ENCODE results near the gene BTN1A1. TPM values are rescaled to one million over a fixed set of nuclear protein-coding genes. Genes with fewer than 3 reads are reported as not detected.

Gene BTN1A1
- total RNA-seq, 1 donor from 2014 or later: 0.36 TPM

GRCh38 chr6:26465776-26466175, 34.3 kb upstream of the BTN1A1 start:
- no peak for TF ChIP-seq CTCF (conservative IDR thresholded peaks at IDR 0.05)
- Mint-ChIP-seq H3K36me3 (peaks cover 73% of the 10 kb centered on the region), H3K27me3 (no peaks in the 10 kb centered on the region), H3K27ac (no peak overlapping the region), H3K4me1 (ENCODE audit: unreplicated experiment) (peaks cover 4% of the 10 kb centered on the region), H3K9me3 (no peaks in the 10 kb centered on the region), H3K4me3 (no peak overlapping the region)
- DNase-seq (ENCODE audit: extremely low spot score, unreplicated experiment): no peak

- peaks cover 7% of the 10 kb centered on the region for H3K9me3 Mint-ChIP-seq
- no peak overlapping the region for H3K27ac Mint-ChIP-seq
- peaks cover 5% of the 10 kb centered on the region for H3K4me1 Mint-ChIP-seq (ENCODE audit: unreplicated experiment)
- no peaks in the 10 kb centered on the region for H3K27me3 Mint-ChIP-seq
- no peak for DNase-seq (ENCODE audit: extremely low spot score, unreplicated experiment)
- no peak overlapping the region for H3K4me3 Mint-ChIP-seq
- no peak for TF ChIP-seq CTCF (conservative IDR thresholded peaks at IDR 0.05)
- peaks cover 65% of the 10 kb centered on the region for H3K36me3 Mint-ChIP-seq
Observed at GRCh38 chr6:26468829-26469228, 31.3 kb upstream of the BTN1A1 start.

GRCh38 chr6:26470643-26471042, 29.5 kb upstream of the BTN1A1 start:
- H3K4me1 Mint-ChIP-seq (ENCODE audit: unreplicated experiment): peaks cover 15% of the 10 kb centered on the region
- peaks cover 7% of the 10 kb centered on the region for H3K9me3 Mint-ChIP-seq
- H3K27me3 Mint-ChIP-seq: no peaks in the 10 kb centered on the region
- H3K27ac Mint-ChIP-seq: no peak overlapping the region
- no peak for TF ChIP-seq CTCF (conservative IDR thresholded peaks at IDR 0.05)
- peaks cover 52% of the 10 kb centered on the region for H3K36me3 Mint-ChIP-seq
- no peak overlapping the region for H3K4me3 Mint-ChIP-seq
- no peak for DNase-seq (ENCODE audit: extremely low spot score, unreplicated experiment)

- no peak for DNase-seq (ENCODE audit: extremely low spot score, unreplicated experiment)
- H3K9me3 Mint-ChIP-seq: peaks cover 7% of the 10 kb centered on the region
- no peak overlapping the region for H3K4me3 Mint-ChIP-seq
- no peak for TF ChIP-seq CTCF (conservative IDR thresholded peaks at IDR 0.05)
- no peaks in the 10 kb centered on the region for H3K27me3 Mint-ChIP-seq
- peaks cover 41% of the 10 kb centered on the region for H3K36me3 Mint-ChIP-seq
- no peak overlapping the region for H3K27ac Mint-ChIP-seq
- peaks cover 15% of the 10 kb centered on the region for H3K4me1 Mint-ChIP-seq (ENCODE audit: unreplicated experiment)
Observed at GRCh38 chr6:26471970-26472369, 28.1 kb upstream of the BTN1A1 start.

- no peak for TF ChIP-seq CTCF (conservative IDR thresholded peaks at IDR 0.05)
- Mint-ChIP-seq H3K36me3 (peaks cover 35% of the 10 kb centered on the region), H3K27me3 (no peaks in the 10 kb centered on the region), H3K4me1 (ENCODE audit: unreplicated experiment) (peaks cover 15% of the 10 kb centered on the region), H3K4me3 (peak overlapping the region; percentile 73), H3K27ac (no peak overlapping the region), H3K9me3 (peaks cover 7% of the 10 kb centered on the region)
- no peak for DNase-seq (ENCODE audit: extremely low spot score, unreplicated experiment)
Observed at GRCh38 chr6:26472549-26473290, 27.4 kb upstream of the BTN1A1 start.
